GM19468 (cell line): ENCODE results near the gene RNF149.
A peak's percentile ranks its signal among the peaks of the same experiment; 100 is the strongest.
"Not testable (repeated sequence)": the region's sequence is repeated elsewhere in the genome, so short reads cannot be mapped to it uniquely, and the experiment has no call there.

Experiments
- ATAC-seq: cut with Tn5 transposase; IDR thresholded peaks from one replicate; pipeline ENCODE4 v1.9.1; 2021; ENCODE audit warnings: mild to moderate bottlenecking, moderate library complexity, moderate number of reproducible peaks; ENCODE audit not compliant: unreplicated experiment; ENCODE audit errors: extremely low read depth

Gene RNF149

DNA sequence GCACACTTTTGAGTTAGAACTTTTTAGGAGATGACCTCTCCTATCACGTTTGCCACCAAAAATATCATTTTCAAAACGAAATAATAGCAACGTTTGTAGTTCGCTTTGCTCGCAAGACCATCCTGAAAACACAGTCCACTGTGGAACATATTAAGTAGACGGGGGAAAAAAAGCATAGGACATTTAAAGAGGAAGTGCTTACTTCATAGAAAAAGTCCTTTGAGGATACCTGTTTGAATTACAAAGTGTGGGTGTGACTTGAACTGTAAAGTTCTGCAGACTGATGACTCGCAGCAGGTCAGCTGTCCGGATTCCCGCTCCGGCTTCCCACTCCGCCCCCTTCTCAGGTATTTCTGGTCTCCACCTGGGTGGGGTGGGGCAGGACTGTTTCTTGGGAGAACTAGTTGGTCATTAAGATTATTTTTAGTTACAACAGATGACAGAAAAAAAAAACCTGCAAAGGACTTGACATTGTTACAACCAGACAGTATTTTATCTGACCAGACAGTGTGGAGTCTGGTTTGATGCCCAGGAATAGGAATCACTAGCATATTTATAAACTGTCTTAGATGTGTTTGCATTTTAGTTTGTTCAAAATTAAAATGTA is 42.5 kb downstream of the RNF149 start:
- ATAC-seq: no peak

DNA sequence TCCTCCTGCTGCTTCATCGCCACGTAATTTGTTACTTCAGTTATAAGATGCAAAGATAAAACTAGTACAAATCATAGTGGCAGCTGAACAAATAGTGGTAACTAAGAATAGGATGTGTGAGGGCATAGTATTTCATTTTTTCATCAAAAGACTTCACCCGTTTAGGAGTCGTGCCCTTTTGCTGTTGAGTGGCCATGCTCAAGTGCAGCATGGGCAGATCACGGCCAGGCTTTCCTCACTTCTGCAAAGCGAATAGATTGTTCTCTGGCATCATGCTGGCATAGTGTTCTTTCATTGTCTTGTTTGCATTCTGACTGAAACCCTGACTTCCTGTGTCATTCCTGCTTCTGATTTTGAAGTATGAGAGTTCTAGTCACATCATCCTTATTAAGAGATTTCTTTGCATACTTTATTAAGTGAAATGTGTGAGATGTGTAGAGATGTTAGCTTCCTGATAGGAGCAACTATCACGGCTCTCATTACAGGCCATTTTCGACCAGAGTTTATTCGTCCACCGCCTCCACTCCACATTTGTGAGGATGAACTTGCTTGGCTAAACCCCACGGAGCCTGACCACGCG is 44.1 kb downstream of the RNF149 start:
- ATAC-seq: no peak

DNA sequence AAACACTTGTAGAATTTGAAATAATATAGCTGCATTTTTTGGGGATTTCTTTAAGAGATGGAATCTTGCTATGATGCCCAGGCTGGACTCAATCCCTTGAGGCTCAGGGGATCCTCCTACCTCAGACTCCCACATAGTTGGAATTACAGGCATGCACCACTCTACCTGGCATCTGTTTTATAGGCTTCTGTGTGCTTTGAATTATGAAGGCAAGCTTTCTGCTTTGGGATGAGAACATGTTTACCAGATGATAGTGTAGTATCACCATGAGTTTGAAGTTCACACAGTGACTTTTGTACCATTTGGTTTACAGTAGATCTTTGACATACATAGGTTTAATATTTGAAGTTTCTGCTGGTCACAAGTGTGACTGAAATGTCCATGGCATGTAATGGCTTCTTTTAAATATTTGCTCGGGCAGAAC is 45.1 kb downstream of the RNF149 start:
- no peak for ATAC-seq

DNA sequence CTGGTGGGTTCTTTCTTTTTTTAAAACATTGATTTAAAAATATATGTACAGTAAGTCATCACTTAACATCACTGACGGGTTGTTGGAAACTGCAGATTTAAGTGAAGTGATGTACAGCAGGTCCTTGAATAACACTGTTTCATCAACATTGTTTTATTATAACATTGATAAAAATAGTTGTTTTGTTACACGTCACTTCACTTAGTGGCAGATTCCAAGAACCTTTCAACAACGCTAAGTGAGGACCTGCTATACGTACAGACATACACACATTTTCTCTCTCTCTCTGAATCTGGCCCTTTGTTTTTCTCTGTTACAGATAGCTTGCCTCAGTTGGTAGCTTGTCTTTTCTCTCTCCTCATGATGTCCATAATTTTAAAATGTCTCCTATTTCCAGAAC is 46.4 kb downstream of the RNF149 start:
- ATAC-seq: no peak

DNA sequence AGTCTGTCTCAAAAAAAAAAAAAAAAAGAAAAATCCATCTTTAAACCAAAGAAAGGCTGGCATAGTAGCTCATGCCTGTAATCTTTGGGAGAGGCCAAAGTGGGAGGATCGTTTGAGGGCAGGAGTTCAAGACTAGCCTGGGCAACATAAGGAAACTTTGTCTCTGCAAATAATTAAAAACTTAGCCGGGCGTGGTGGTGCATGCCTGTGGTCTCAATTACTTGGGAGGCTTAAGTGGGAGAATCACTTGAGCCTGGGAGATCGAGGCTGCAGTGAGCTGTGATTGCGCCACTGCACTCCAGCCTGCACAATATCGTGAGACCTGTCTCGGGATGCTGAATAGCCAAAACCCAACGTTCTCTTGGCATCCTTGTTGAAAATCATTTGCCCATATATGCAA is 49.7 kb downstream of the RNF149 start:
- ATAC-seq: no peak

DNA sequence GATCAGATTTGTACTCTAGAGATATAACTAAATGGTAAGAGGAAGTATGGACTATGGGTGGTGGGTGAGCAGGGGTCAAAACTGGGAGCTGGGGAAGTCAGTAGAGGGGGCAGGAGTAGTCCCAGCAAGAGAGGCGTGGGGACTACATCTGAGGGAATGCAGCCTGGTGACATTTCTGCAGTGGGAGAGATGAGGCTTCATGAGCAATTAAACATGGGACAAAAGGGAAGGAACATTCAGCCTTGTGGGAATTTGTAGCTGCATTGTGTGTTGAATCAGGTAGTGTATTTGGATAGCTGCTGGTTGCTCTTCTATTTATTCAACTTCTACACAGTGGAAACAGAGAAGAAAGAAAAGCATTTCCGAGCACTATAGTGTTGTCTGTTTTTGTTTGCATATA is 52.2 kb downstream of the RNF149 start:
- no peak for ATAC-seq

DNA sequence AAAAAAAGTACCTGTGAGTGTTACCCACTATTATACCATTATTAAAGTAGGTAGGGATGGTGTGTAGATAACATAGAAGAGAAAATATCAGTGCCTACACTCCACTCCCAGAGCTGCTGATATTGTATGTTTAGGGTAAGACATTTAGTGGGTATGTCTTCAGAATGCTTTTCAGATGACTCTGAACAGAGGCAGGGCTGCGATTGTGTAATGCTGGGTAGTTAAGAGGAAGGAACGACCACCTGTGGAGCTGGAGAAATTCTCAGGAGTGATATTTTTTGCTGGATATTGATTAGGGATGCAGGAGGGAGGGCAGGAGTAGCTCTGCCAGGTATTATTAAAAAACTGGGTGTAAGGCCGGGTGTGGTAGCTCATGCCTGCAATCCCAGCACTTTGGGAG is 53.0 kb downstream of the RNF149 start:
- ATAC-seq: no peak

DNA sequence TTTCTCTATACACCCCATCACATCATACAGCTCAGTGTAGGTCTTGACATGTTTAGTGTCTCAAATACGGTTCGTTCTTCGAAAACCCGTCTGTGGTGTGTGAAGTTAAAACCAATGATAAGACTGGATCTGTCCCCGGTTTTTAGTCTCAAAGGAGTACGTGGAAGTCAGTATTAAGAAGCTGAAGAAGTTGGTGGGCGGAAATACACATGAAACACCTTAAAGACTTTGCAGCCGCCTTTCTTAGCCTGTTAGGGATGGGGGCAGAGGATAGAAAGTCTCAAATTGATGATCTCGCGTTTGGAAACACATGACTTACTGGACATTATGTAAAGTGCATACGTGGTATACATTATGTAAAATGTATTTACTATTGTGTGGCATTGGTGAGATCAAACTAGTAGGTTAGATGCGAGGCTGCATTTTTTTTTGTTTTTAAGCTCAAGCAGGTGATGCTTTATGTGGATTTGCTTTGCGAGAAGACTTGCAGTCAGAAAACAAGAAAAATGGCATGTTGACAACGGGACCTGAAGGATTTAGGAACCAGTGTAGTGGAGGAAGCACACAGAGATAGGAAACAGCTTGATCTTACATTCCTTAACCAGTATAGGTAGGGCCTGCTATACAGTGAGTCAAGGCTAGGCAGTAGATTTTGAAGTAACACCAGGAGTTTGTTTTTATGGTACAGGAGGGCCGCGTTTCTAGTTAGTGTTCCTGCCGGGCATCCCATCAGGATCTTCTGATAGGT is 54.6 kb downstream of the RNF149 start:
- no peak for ATAC-seq

DNA sequence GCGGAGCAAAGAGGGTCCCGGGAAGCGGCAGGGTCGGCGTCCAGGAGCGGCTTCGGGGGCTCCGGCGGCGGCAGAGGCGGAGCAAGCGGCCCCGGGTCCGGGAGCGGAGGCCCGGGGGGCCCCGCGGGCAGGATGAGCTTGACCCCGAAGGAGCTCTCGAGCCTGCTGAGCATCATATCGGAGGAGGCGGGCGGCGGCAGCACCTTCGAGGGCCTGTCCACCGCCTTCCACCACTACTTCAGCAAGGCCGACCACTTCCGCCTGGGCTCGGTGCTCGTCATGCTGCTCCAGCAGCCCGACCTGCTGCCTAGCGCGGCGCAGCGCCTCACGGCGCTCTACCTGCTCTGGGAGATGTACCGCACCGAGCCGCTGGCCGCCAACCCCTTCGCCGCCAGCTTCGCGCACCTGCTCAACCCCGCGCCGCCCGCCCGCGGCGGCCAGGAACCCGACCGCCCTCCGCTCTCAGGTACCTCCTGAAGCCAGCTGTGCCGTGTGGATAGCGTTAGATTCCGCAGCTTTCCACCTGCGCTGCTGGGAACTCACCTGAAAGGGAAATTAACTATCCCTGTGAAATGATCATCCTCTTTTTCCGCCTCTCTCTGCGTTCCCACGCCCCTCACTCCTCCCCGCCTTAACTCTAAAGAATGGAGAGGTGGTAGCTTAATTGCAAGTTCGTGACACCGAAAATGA is 55.3 kb downstream of the RNF149 start:
- peak; percentile 2 for ATAC-seq

DNA sequence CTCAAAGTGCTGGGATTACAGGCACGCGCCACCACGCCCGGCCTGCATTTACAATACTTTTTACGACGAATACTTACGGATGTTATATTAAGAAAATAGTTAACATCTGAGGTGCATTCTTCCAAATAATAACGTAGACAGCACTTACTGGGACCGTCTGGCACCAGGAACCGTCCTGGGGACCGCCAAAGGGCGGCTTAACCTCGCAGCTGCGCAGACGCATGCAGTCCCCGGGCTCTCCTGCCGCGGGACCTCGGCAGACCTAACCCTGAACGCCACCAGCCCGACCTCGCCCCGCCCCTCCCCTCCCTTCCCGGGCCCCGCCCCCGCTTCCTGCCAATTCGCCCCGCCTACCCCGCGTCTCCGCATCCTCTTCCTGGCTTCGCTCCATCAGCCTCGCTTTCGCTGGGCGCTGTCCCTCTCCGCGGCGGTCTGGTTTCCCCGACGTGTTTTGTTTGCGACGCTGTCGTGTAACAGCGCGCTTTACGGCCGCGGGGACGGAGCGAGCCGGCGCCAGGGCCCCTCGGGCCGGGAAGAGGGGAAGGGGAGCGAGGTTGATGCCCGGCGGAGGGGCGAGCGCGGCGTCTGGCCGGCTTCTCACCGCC is 56.0 kb downstream of the RNF149 start, which contains the start of gene CNOT11:
Gene CNOT11 (plus strand): TSS at position 479 of the 605 bp plus-strand sequence. CDS start 79 bp downstream, at position 558.
- peak; percentile 73 for ATAC-seq

DNA sequence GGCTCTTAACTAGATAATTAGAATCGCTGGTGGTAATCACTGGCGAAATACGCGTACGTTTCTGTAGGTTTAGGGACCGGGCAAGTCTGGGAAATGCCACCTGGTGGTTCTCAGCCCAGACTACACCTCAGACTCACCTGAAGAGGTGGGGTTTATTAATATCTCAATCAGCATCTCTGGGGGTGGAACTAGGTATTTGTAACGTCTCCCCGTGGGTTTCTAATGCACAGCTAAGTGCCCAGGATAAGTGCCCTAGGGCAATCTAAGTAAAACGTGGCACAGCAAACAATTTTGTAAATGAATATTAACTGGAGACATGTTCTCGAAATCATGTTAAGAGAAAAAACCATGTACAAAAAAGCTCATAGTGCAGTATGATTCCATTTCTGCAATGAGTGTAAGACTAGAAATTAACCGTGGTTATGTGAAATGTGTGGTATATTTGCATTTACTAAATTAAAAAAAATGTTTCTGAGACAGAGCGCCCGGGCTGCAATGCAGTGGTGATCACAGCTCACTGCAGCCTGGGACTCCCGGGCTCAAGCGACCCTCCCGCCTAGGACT is 56.6 kb downstream of the RNF149 start:
- ATAC-seq: peak; percentile 16

DNA sequence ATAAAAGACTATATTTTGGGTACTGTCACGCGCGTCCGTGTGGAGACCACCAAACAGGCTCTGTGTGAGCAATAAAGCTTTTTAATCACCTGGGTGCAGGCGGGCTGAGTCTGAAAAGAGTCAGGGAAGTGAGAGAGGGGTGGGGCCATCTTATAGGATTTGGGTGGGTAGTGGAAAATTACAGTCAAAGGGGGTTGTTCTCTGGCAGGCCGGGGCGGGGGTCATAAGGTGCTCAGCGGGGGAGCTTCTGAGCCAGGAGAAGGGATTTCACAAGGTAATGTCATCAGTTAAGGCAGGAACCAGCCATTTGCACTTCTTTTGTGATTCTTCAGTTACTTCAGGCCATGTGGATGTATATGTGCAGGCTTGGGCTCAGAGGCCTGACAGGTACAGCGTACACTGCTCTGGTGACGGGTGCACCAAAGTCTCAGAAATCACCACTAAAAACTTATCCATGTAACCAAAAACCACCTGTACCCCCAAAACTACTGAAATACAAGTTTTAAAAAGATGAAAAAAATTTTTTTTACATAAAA is 57.2 kb downstream of the RNF149 start:
- ATAC-seq: not testable (repeated sequence)

DNA sequence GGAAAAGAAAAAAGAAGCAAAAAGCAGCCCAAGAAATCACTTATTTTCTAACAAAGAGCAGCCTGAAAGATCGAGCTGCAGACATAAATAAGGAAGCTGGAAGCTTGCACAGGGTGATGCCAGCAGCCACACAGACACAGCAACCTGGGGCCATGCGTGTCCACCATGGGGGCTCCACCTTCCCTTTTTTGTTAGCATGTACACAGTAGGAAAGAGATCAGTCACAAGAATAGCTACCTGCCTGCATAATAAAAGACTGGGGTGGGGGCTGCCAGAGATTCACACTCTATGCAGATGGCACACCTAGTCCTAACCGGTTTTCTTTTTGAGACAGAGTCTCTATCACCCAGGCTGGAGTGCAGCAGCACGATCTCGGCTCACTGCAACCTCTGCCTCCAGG is 58.7 kb downstream of the RNF149 start:
- ATAC-seq: no peak

DNA sequence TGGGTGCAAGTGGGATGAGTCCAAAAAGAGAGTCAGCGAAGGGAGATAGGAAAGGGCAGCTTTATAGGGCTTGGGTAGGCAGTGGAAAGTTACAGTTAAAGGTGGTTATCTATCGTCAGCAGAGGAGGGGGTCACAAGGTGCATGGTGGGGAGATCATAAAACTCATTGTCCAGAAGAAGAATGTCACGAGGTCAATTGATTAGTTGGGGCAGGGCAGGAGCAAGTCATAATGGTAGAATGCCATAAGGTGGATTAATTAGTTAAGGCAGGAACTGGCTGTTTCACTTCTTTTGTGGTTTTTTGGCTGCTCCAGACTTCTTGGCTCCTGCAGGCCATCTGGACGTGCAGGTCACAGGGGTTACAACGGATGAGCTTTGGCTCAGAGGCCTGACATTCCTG is 59.7 kb downstream of the RNF149 start:
- ATAC-seq: not testable (repeated sequence)

DNA sequence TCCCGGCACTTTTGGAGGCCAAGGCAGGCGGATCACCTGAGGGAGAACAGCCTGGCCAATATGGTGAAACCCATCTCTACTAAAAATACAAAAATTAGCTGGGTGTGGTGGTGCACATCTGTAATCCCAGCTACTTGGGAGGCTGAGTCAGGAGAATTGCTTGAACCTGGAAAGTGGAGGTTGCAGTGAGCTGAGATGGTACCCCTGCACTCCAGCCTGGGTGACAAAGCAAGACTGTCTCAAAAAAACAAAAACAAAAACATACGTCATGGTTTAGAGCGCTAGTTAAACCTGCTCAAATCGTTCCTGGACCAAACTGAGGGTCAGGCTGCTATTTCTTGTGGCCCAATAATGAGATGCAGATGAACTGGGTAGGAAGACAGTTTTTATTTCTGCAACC is 63.0 kb downstream of the RNF149 start:
- not testable (repeated sequence) for ATAC-seq

DNA sequence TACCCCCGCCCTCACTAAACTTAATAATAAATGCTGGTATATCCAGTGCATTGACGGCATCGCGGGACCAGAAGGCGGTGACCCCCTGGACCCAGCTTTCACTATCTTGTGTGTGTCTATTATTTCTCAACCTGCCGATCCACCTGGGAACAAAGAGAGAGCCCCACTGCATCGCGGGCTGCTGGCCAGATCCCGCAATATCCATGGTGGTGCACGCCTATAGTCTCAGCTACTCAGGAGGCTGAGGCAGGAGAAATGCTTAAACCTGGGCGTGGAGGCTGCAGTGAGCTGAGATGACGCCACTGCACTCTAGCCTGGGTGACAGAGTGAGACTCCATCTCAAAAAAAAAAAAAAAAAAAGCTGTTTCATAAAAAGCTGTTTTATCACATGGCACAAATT is 63.6 kb downstream of the RNF149 start:
- ATAC-seq: not testable (repeated sequence)

DNA sequence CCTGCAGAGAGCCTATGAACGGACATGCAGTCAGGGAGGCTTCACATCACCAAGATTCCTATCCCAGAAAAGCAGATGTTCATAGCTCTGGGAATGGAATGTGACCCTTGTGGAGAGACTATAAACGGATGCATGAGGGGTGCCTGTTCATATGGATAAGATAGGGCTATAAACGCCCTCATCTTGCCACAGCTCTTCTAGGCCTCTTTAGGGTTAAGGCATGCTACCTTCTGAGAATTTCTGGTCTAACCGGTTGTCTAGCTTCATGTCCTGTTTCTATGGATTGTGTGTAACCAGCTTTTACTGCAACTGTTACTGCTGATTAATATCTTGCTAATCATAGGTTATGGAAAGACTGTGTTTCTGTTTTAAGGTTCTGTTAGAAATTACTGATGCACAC is 64.1 kb downstream of the RNF149 start:
- not testable (repeated sequence) for ATAC-seq

DNA sequence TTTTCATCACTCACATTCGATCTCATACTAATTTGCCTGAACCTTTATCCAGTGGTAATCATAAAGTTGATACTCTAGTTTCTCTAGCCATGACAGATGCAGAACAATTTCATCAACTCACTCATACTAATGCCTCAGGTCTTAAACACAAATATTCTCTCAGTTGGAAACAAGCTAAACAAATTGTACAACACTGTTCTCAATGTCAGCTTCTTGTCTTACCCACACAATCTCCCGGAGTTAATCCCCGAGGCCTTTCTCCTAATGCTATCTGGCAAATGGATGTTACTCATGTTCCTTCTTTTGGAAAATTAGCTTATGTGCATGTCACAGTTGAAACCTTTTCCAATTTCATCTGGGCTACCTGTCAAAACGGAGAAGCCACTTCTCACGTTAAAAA is 67.3 kb downstream of the RNF149 start:
- no peak for ATAC-seq

DNA sequence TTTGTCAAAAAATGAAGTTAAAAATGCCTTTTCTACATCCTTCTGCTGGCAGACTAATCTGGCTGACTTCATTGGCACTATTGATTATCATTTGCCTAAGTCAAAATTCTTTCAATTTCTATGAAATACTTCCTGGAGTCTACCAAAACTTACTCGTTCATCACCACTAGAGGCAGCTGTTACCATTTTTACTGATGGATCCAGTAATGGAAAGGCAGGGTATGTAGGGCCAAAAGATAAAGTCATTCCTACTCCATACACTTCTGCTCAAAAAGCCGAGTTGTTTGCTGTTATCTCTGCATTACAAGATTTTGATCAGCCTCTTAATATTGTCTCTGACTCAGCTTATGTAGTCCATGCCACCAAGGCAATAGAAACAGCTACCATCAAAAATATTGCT is 67.8 kb downstream of the RNF149 start:
- not testable (repeated sequence) for ATAC-seq

DNA sequence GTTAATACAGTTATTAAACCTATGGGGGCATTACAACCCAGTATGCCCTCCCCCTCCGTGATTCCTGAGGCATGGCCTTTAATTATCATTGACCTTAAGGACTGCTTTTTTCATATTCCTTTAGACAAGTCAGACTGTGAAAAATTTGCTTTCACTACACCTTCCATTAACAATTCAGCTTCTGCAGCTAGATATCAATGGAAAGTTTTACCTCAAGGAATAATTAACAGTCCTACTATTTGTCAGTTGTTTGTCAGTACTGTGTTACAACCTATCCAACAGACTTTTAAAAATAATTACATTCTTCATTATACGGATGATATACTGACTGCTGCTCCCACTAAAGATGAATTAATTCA is 68.8 kb downstream of the RNF149 start:
- ATAC-seq: not testable (repeated sequence)
